CD14-positive monocyte (primary cell): ENCODE data around the gene NADK2. TPM values are rescaled to one million over a fixed set of nuclear protein-coding genes. Genes with fewer than 3 reads are reported as not detected.

Experiments used
- DNase-seq, 3 donors: peaks; one replicate each; pipeline ENCODE4 v3.0.0-alpha.2; 2011 to 2022
- H2AFZ ChIP-seq: 2 replicates; pipeline ENCODE4 v1.6.0; 2012; ENCODE audit warnings: mild to moderate bottlenecking, low read depth, low read length, inconsistent platforms; ENCODE audit not compliant: insufficient read depth, poor library complexity, severe bottlenecking
- H3K27ac ChIP-seq, 2 donors: 1 replicate in 1 of 2; 2 replicates in 1 of 2; pipeline ENCODE4 v1.5.1; 2012 to 2013; ENCODE audit warnings: low read length in 2 of 2, control low read depth in 1 of 2, inconsistent platforms in 1 of 2, low read depth in 1 of 2, mild to moderate bottlenecking in 1 of 2
- H3K27me3 ChIP-seq, 2 donors: one replicate each; pipeline versions ENCODE4 v1.6.0 to v1.6.1; 2011 to 2013; ENCODE audit warnings: low read length in 2 of 2; ENCODE audit not compliant: control insufficient read depth in 2 of 2, insufficient read depth in 2 of 2
- H3K36me3 ChIP-seq, 2 donors: replicated peaks in 1 of 2; 1 replicate in 1 of 2; 2 replicates in 1 of 2; pipeline versions ENCODE4 v1.5.1 to v1.6.1; 2012 to 2013; ENCODE audit warnings: low read length in 2 of 2, control low read depth in 1 of 2, inconsistent platforms in 1 of 2, mild to moderate bottlenecking in 1 of 2; ENCODE audit not compliant: insufficient read depth in 2 of 2, control insufficient read depth in 1 of 2
- H3K4me1 ChIP-seq, 2 donors: 1 replicate in 1 of 2; 2 replicates in 1 of 2; pipeline versions ENCODE4 v1.5.1 to v1.6.1; 2012 to 2013; ENCODE audit warnings: low read length in 2 of 2, control low read depth in 1 of 2, inconsistent platforms in 1 of 2, mild to moderate bottlenecking in 1 of 2, moderate library complexity in 1 of 2; ENCODE audit not compliant: insufficient read depth in 2 of 2, control insufficient read depth in 1 of 2
- H3K4me2 ChIP-seq: replicated peaks from 2 replicates; pipeline ENCODE3; 2012; ENCODE audit warnings: low read length, moderate library complexity, mild to moderate bottlenecking; ENCODE audit not compliant: poor library complexity, severe bottlenecking; ENCODE audit errors: extremely low read depth
- H3K4me3 ChIP-seq, 3 experiments: fragments of 200-600 bp in 1 of 3; sonication (generic) in 1 of 3; replicated peaks in 1 of 3; 1 replicate in 2 of 3; 2 replicates in 1 of 3; pipeline ENCODE4 v1.5.1; 2011 to 2013; ENCODE audit warnings: low read length in 3 of 3, mild to moderate bottlenecking in 3 of 3, control low read depth in 2 of 3, low read depth in 2 of 3, inconsistent platforms in 1 of 3, moderate library complexity in 1 of 3
- H3K79me2 ChIP-seq: 2 replicates; pipeline ENCODE4 v1.6.0; 2012; ENCODE audit warnings: mild to moderate bottlenecking, control low read depth, inconsistent platforms, low read length, moderate library complexity; ENCODE audit not compliant: insufficient read depth
- H3K9ac ChIP-seq: 2 replicates; pipeline ENCODE4 v1.6.0; 2017; ENCODE audit warnings: low read length, mild to moderate bottlenecking; ENCODE audit not compliant: insufficient read depth, poor library complexity, severe bottlenecking
- H3K9me3 ChIP-seq, 2 donors: replicated peaks in 1 of 2; 1 replicate in 1 of 2; 2 replicates in 1 of 2; pipeline versions ENCODE4 v1.5.1 to v1.6.1; 2012 to 2013; ENCODE audit warnings: low read length in 2 of 2, control low read depth in 1 of 2; ENCODE audit not compliant: control insufficient read depth in 1 of 2, insufficient read depth in 1 of 2
- H4K20me1 ChIP-seq: 2 replicates; pipeline ENCODE4 v1.6.0; 2012; ENCODE audit warnings: mild to moderate bottlenecking, low read length, control low read depth, moderate library complexity; ENCODE audit not compliant: insufficient read depth
- H3K27ac Mint-ChIP-seq, 7 donors: one replicate each; pipeline ENCODE4 v1.8.0; 2020; ENCODE audit warnings: mild to moderate bottlenecking in 7 of 7, mixed read lengths in 7 of 7, moderate library complexity in 6 of 7, inconsistent platforms in 2 of 7
- H3K27me3 Mint-ChIP-seq, 3 donors: one replicate each; pipeline ENCODE4 v1.8.0; 2021 to 2022; ENCODE audit warnings: low read depth in 3 of 3, mild to moderate bottlenecking in 3 of 3, mixed read lengths in 3 of 3, moderate library complexity in 3 of 3, inconsistent platforms in 1 of 3
- H3K36me3 Mint-ChIP-seq, 2 donors: one replicate each; pipeline ENCODE4 v1.8.0; 2020; ENCODE audit warnings: mixed read lengths in 2 of 2, inconsistent platforms in 1 of 2, mild to moderate bottlenecking in 1 of 2
- H3K4me1 Mint-ChIP-seq: one replicate; pipeline ENCODE4 v1.8.0; 2020; ENCODE audit warnings: mild to moderate bottlenecking, mixed read lengths
- H3K4me3 Mint-ChIP-seq, 2 donors: one replicate each; pipeline ENCODE4 v1.8.0; 2020; ENCODE audit warnings: mild to moderate bottlenecking in 2 of 2, mixed read lengths in 2 of 2, moderate library complexity in 1 of 2
- H3K9me3 Mint-ChIP-seq, 7 donors: one replicate each; pipeline ENCODE4 v1.8.0; 2020 to 2022; ENCODE audit warnings: mixed read lengths in 7 of 7, mild to moderate bottlenecking in 6 of 7, moderate library complexity in 6 of 7, inconsistent platforms in 2 of 7
- WGBS: methylation state at CpG from one replicate; pipeline ENCODE4 v1.1.5; 2013; ENCODE audit warnings: missing lambda C conversion rate; ENCODE audit not compliant: insufficient coverage; 5-methylcytosine and 5-hydroxymethylcytosine counted together
- intact Hi-C, 2 donors: fragments of 100-400 bp; cut with micrococcal nuclease; formaldehyde crosslinking; loops; one replicate each; pipeline versions ENCODE4 v1.15.0 to v1.15.1; 2023
- polyA plus RNA-seq, 3 donors: library from polyadenylated mRNA; depleted of rRNA in 1 of 3; unstranded in 2 of 3; stranded (reverse) in 1 of 3; fragments of 300-500 nt in 2 of 3; fragments of >200 nt in 1 of 3; fragmentation: Illumina TruSeq in 2 of 3; gene quantifications; 1 replicate in 2 of 3; 2 replicates in 1 of 3; pipeline ENCODE4 v1.2.3, GENCODE V29; 2012 to 2021
- TF ChIP-seq, protein P1 (sequence below): fragments of 200-600 bp; IDR thresholded peaks from one replicate; pipeline ENCODE4 v1.8.0; 2022; ENCODE audit warnings: antibody characterized with exemption, mild to moderate bottlenecking

The NADK2 gene
- polyA plus RNA-seq, 3 donors, result 2.6 to 5.9 (median 3.3) TPM

DNA sequence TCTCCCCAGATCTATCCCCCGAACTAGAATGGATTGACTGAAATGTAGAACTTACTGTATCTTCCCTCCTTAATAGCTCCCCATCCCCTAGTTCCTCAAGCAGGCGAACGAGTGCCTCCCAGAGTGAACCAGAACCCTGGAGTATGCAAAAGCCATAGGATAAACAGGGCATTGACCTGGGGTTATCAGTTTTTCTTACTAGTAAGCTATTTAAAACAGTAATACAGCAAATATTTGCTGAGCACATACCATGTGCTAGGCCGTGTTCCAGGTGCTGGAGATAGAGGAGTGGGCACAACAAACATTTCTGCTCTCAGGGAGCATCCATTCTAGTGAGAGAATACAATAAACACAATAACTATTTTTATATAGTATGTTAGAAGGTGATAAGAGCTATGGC lies 88.0 kb downstream of the NADK2 start:
- peak overlapping the region in 2 of 7 donors; percentile 15 to 26 for H3K27ac Mint-ChIP-seq
- no peak overlapping the region for H3K4me3 ChIP-seq

DNA sequence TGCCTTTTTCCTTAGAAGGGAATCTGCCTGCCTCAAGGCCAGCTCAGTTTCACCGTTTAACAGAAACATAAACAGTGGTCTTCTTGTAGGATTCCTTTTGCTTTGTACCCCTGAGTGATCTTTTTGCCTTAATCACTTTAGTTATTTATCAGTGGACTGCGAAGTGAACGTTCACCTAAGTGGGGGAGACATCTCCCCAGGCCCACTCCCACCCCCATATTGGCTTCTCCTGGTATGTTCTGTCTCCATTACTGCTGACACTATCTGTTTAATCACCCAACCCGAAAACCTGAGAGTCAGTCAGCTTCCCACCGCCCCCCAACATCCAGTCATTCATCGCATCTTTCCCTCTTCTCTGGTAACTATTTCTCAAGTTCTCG lies 88.4 kb downstream of the NADK2 start:
- peaks cover 26 to 36% of the 10 kb centered on the region in 2 donors for H3K36me3 Mint-ChIP-seq
- H3K79me2 ChIP-seq, result peaks cover 85% of the 10 kb centered on the region
- H3K27ac ChIP-seq, result no peak overlapping the region

More for the DNA sequence above, 88.0 kb downstream of the NADK2 start:
- no peak for DNase-seq
- H3K9me3 Mint-ChIP-seq, result peaks cover 0 to 1% (median 0%) of the 10 kb centered on the region in 7 donors
- H3K9me3 ChIP-seq, result no peaks in the 10 kb centered on the region
- peaks cover 30 to 40% of the 10 kb centered on the region in 2 donors for H3K36me3 Mint-ChIP-seq
- H3K27me3 Mint-ChIP-seq, result no peaks in the 10 kb centered on the region
- H3K36me3 ChIP-seq, result peaks cover 9 to 42% of the 10 kb centered on the region in 2 donors
- no peak overlapping the region for H3K4me3 Mint-ChIP-seq
- H2AFZ ChIP-seq, result no peak overlapping the region
- H3K79me2 ChIP-seq, result peaks cover 88% of the 10 kb centered on the region
- intact Hi-C loops, result loop anchor here (5.0 kb wide), 2 partner anchors 89 to 1236 kb away; partner anchors contain the start of genes NADK2 (in 2 of the 2), BRIX1 (in 1 of the 2) and RAD1 (in 1 of the 2)
- peaks cover 30 to 40% of the 10 kb centered on the region in 2 donors for H3K4me1 ChIP-seq
- no peak overlapping the region for H3K27ac ChIP-seq
- H3K9ac ChIP-seq, result no peak overlapping the region
- WGBS, result no CpG with 5 or more reads among the region's 4 CpGs
- no peaks in the 10 kb centered on the region for H4K20me1 ChIP-seq
- H3K4me2 ChIP-seq, result no peak overlapping the region
- peaks cover 53% of the 10 kb centered on the region for H3K4me1 Mint-ChIP-seq
- H3K27me3 ChIP-seq, result no peaks in the 10 kb centered on the region
- TF ChIP-seq, protein P1, sequence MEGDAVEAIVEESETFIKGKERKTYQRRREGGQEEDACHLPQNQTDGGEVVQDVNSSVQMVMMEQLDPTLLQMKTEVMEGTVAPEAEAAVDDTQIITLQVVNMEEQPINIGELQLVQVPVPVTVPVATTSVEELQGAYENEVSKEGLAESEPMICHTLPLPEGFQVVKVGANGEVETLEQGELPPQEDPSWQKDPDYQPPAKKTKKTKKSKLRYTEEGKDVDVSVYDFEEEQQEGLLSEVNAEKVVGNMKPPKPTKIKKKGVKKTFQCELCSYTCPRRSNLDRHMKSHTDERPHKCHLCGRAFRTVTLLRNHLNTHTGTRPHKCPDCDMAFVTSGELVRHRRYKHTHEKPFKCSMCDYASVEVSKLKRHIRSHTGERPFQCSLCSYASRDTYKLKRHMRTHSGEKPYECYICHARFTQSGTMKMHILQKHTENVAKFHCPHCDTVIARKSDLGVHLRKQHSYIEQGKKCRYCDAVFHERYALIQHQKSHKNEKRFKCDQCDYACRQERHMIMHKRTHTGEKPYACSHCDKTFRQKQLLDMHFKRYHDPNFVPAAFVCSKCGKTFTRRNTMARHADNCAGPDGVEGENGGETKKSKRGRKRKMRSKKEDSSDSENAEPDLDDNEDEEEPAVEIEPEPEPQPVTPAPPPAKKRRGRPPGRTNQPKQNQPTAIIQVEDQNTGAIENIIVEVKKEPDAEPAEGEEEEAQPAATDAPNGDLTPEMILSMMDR, result no peak

More for the DNA sequence above, 88.4 kb downstream of the NADK2 start:
- Histone ChIP-seq H3K27me3 (no peaks in the 10 kb centered on the region), H4K20me1 (no peaks in the 10 kb centered on the region), H2AFZ (peak overlapping the region; percentile 99), H3K9me3 (no peaks in the 10 kb centered on the region), H3K9ac (no peak overlapping the region), H3K4me3 (no peak overlapping the region), H3K4me2 (no peak overlapping the region), H3K4me1 (peaks cover 29 to 40% of the 10 kb centered on the region in 2 donors), H3K36me3 (peaks cover 9 to 39% of the 10 kb centered on the region in 2 donors)
- H3K4me3 Mint-ChIP-seq, result no peak overlapping the region
- 94% methylated on average over 3 of the region's 7 CpGs for WGBS
- intact Hi-C loops, result loop anchor here (5.0 kb wide), 2 partner anchors 89 to 1236 kb away; partner anchors contain the start of genes NADK2 (in 2 of the 2), BRIX1 (in 1 of the 2) and RAD1 (in 1 of the 2)
- peaks cover 49% of the 10 kb centered on the region for H3K4me1 Mint-ChIP-seq
- H3K27me3 Mint-ChIP-seq, result no peaks in the 10 kb centered on the region
- H3K27ac Mint-ChIP-seq, result peak overlapping the region in 4 of 7 donors; percentile 2 to 54 (median 20)
- no peak for DNase-seq
- no peaks in the 10 kb centered on the region for H3K9me3 Mint-ChIP-seq
- TF ChIP-seq, protein P1, result no peak
